H9 (cell line): ENCODE data around the gene ARMH1. TPM values are rescaled to one million over a fixed set of nuclear protein-coding genes. Genes with fewer than 3 reads are reported as not detected.

ENCODE experiments used
- DNase-seq: peaks from one replicate; pipeline ENCODE4 v3.0.0-alpha.2; 2017
- H2AFZ ChIP-seq: one replicate; pipeline ENCODE4 v1.6.1; 2013; ENCODE audit warnings: mild to moderate bottlenecking, low read length, control low read depth, moderate library complexity
- H2AK5ac ChIP-seq: 2 replicates; pipeline ENCODE4 v1.6.1; 2013; ENCODE audit warnings: low read length, control low read depth, mixed read lengths; ENCODE audit not compliant: insufficient read length
- H2BK120ac ChIP-seq: one replicate; pipeline ENCODE4 v1.6.1; 2013; ENCODE audit warnings: low read depth, mild to moderate bottlenecking, low read length, control low read depth, inconsistent platforms; ENCODE audit not compliant: poor library complexity, severe bottlenecking
- H2BK12ac ChIP-seq: 2 replicates; pipeline ENCODE4 v1.6.1; 2013; ENCODE audit warnings: low read length, control low read depth, mixed read lengths, low read depth; ENCODE audit not compliant: insufficient read length
- H2BK15ac ChIP-seq: 2 replicates; pipeline ENCODE4 v1.6.1; 2013; ENCODE audit warnings: low read depth, low read length, control low read depth
- H2BK20ac ChIP-seq: one replicate; pipeline ENCODE4 v1.6.1; 2013; ENCODE audit warnings: low read depth, mild to moderate bottlenecking, low read length, control low read depth, inconsistent platforms; ENCODE audit not compliant: poor library complexity, severe bottlenecking
- H2BK5ac ChIP-seq: 2 replicates; pipeline ENCODE4 v1.6.1; 2013; ENCODE audit warnings: low read length, control low read depth, mixed read lengths; ENCODE audit not compliant: insufficient read length
- H3K14ac ChIP-seq: 2 replicates; pipeline ENCODE4 v1.6.1; 2013; ENCODE audit warnings: low read length, control low read depth; ENCODE audit not compliant: insufficient read depth
- H3K18ac ChIP-seq: 2 replicates; pipeline ENCODE4 v1.6.1; 2013; ENCODE audit warnings: low read depth, mild to moderate bottlenecking, mixed read lengths, low read length, control low read depth; ENCODE audit not compliant: insufficient read length
- H3K23ac ChIP-seq: 2 replicates; pipeline ENCODE4 v1.6.1; 2013; ENCODE audit warnings: low read length, control low read depth, mixed read lengths, low read depth; ENCODE audit not compliant: insufficient read length
- H3K23me2 ChIP-seq: 2 replicates; pipeline ENCODE4 v1.6.1; 2013; ENCODE audit warnings: low read depth, mild to moderate bottlenecking, mixed read lengths, low read length, control low read depth; ENCODE audit not compliant: insufficient read length, poor library complexity, severe bottlenecking
- H3K27ac ChIP-seq: 2 replicates; pipeline ENCODE4 v1.5.1; 2013; ENCODE audit warnings: low read length, control low read depth, mixed read lengths, low read depth; ENCODE audit not compliant: insufficient read length
- H3K27me3 ChIP-seq: 2 replicates; pipeline ENCODE4 v1.6.1; 2013; ENCODE audit warnings: low read length, control low read depth, inconsistent platforms; ENCODE audit not compliant: insufficient read depth
- H3K4ac ChIP-seq: 2 replicates; pipeline ENCODE4 v1.6.1; 2013; ENCODE audit warnings: low read depth, mild to moderate bottlenecking, control low read depth, inconsistent platforms, low read length, moderate library complexity
- H3K4me1 ChIP-seq: 2 replicates; pipeline ENCODE4 v1.6.1; 2013; ENCODE audit warnings: low read length, control low read depth, inconsistent platforms; ENCODE audit not compliant: insufficient read depth
- H3K4me2 ChIP-seq: 2 replicates; pipeline ENCODE4 v1.6.1; 2013; ENCODE audit warnings: low read length, control low read depth, mixed read lengths; ENCODE audit not compliant: insufficient read length, insufficient read depth
- H3K56ac ChIP-seq: 2 replicates; pipeline ENCODE4 v1.6.1; 2013; ENCODE audit warnings: low read depth, mild to moderate bottlenecking, mixed read lengths, low read length, control low read depth; ENCODE audit not compliant: insufficient read length
- H3K79me1 ChIP-seq: 2 replicates; pipeline ENCODE4 v1.6.1; 2013; ENCODE audit warnings: low read depth, mild to moderate bottlenecking, moderate library complexity, low read length, control low read depth, inconsistent platforms; ENCODE audit not compliant: insufficient read depth, poor library complexity, severe bottlenecking
- H3K79me2 ChIP-seq: 2 replicates; pipeline ENCODE4 v1.6.1; 2013; ENCODE audit warnings: low read length, control low read depth, inconsistent platforms; ENCODE audit not compliant: insufficient read depth
- H3K9ac ChIP-seq: 2 replicates; pipeline ENCODE4 v1.6.1; 2013; ENCODE audit warnings: low read length, control low read depth, mixed read lengths; ENCODE audit not compliant: insufficient read length; ENCODE audit errors: extremely low read depth
- H3K9me3 ChIP-seq: one replicate; pipeline ENCODE4 v1.6.1; 2013; ENCODE audit warnings: low read depth, low read length, inconsistent platforms; ENCODE audit not compliant: control insufficient read depth
- H3T11ph ChIP-seq: one replicate; pipeline ENCODE4 v1.6.1; 2013; ENCODE audit warnings: mild to moderate bottlenecking, low read length, control low read depth, inconsistent platforms
- H4K20me1 ChIP-seq: one replicate; pipeline ENCODE4 v1.6.1; 2013; ENCODE audit not compliant: control insufficient read depth, insufficient read length, insufficient read depth
- H4K5ac ChIP-seq: 2 replicates; pipeline ENCODE4 v1.6.1; 2013; ENCODE audit warnings: low read depth, mild to moderate bottlenecking, mixed read lengths, low read length, control low read depth; ENCODE audit not compliant: insufficient read length
- H4K8ac ChIP-seq: replicated peaks from 2 replicates; pipeline ENCODE4 v1.6.1; 2013; ENCODE audit warnings: low read length, control low read depth, mixed read lengths, low read depth; ENCODE audit not compliant: insufficient read length
- H4K91ac ChIP-seq: 2 replicates; pipeline ENCODE4 v1.6.1; 2013; ENCODE audit warnings: low read depth, mild to moderate bottlenecking, moderate library complexity, mixed read lengths, low read length, control low read depth; ENCODE audit not compliant: insufficient read length
- H3K27ac Mint-ChIP-seq, 3 experiments: 2 replicates in 2 of 3; 3 replicates in 1 of 3; pipeline ENCODE4 v1.8.0; 2020 to 2021; ENCODE audit warnings: mixed read lengths in 3 of 3, mild to moderate bottlenecking in 1 of 3, moderate library complexity in 1 of 3
- H3K27me3 Mint-ChIP-seq: 2 replicates; pipeline ENCODE4 v1.8.0; 2021; ENCODE audit warnings: low read depth, mild to moderate bottlenecking, moderate library complexity, mixed read lengths
- H3K36me3 Mint-ChIP-seq, 3 experiments: 2 replicates in 2 of 3; 3 replicates in 1 of 3; pipeline ENCODE4 v1.8.0; 2020 to 2021; ENCODE audit warnings: low read depth in 3 of 3, mixed read lengths in 3 of 3; ENCODE audit not compliant: insufficient read depth in 1 of 3
- H3K4me1 Mint-ChIP-seq, 2 experiments: 2 replicates each; pipeline ENCODE4 v1.8.0; 2020; ENCODE audit warnings: mixed read lengths in 2 of 2
- H3K4me3 Mint-ChIP-seq, 2 experiments: 2 replicates in 1 of 2; 3 replicates in 1 of 2; pipeline ENCODE4 v1.8.0; 2020 to 2021; ENCODE audit warnings: mild to moderate bottlenecking in 2 of 2, mixed read lengths in 2 of 2, moderate library complexity in 1 of 2
- H3K9me3 Mint-ChIP-seq, 2 experiments: 2 replicates in 1 of 2; 3 replicates in 1 of 2; pipeline ENCODE4 v1.8.0; 2020; ENCODE audit warnings: mild to moderate bottlenecking in 2 of 2, mixed read lengths in 2 of 2, moderate library complexity in 1 of 2
- CTCF ChIP-seq: fragments of 200-600 bp; sonication (generic); conservative IDR thresholded peaks from 3 replicates; pipeline ENCODE4 v1.8.0; 2021; ENCODE audit warnings: antibody characterized with exemption, mild to moderate bottlenecking
- WGBS: extraction: QIAGEN DNeasy Blood & Tissue Kit; methylation state at CpG from one replicate; pipeline ENCODE4 v1.1.7; 2013; ENCODE audit warnings: missing lambda C conversion rate, low lambda C conversion rate, mixed read lengths; ENCODE audit not compliant: insufficient read length; ENCODE audit errors: extremely low coverage; 5-methylcytosine and 5-hydroxymethylcytosine counted together
- total RNA-seq: library from RNA; stranded (reverse); gene quantifications from 2 replicates; pipeline ENCODE4 v1.2.1, GENCODE V29; 2021

Gene ARMH1
- total RNA-seq, 1 experiment from 2014 or later = 1.0 TPM

DNA sequence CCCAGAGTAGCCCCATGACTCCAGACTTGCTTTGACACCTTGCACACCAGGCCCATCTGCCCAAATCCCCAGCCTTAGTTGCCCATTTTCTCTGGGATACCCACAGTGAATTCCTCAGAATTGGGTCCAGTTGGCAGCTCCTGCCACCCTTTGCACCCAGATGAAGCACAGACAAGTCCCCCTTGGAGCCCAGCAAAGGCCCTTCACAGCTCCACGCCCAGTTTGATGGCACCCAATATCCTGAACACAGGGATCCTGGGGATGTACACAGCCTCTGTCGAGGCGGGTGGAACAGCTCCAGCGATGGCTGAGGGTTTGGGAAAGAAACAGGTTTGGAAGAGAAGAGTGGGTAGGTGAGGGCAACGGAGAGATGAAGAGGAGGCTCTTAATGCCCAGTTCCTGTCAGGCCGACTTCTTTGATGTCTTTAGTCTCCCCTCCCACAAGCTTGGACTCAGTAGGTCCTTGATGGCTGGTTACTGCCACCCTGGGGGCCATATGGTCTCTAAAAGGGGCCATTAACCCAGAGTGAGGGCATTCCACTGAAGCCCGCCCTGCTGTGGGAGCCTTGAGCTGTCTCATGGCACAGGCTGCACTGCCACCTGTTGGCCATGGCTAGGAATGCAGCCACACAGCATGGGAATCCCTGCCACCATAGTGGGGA lies 21.9 kb upstream of the ARMH1 start:
- H2BK12ac ChIP-seq = no peak overlapping the region
- no peak overlapping the region for H3K4ac ChIP-seq
- H3T11ph ChIP-seq = no peak overlapping the region
- H3K9ac ChIP-seq = no peak overlapping the region
- no peak overlapping the region for H3K56ac ChIP-seq
- Mint-ChIP-seq H3K36me3 (peaks cover 13 to 45% (median 38%) of the 10 kb centered on the region in 3 experiments; a peak in 6 of 7 replicates), H3K4me1 (peaks cover 22 to 44% of the 10 kb centered on the region in 2 experiments), H3K9me3 (no peaks in the 10 kb centered on the region), H3K27ac (peak overlapping the region in 2 of 3 experiments; percentile 41 to 80; a peak in 3 of 7 replicates), H3K27me3 (no peaks in the 10 kb centered on the region), H3K4me3 (no peak overlapping the region)
- peak; percentile 98 for TF ChIP-seq CTCF
- WGBS = no CpG with 5 or more reads among the region's 7 CpGs
- no peaks in the 10 kb centered on the region for H3K27me3 ChIP-seq
- H2BK5ac ChIP-seq = no peak overlapping the region
- H2AFZ ChIP-seq = no peak overlapping the region
- no peaks in the 10 kb centered on the region for H4K20me1 ChIP-seq
- no peak overlapping the region for H3K18ac ChIP-seq
- no peak overlapping the region for H2AK5ac ChIP-seq
- no peak overlapping the region for H4K8ac ChIP-seq
- no peaks in the 10 kb centered on the region for H3K23me2 ChIP-seq
- H2BK120ac ChIP-seq = no peak overlapping the region
- H3K79me1 ChIP-seq = no peaks in the 10 kb centered on the region
- no peaks in the 10 kb centered on the region for H3K9me3 ChIP-seq
- no peak overlapping the region for H4K5ac ChIP-seq
- no peak overlapping the region for H3K14ac ChIP-seq
- no peaks in the 10 kb centered on the region for H3K79me2 ChIP-seq
- DNase-seq = peak; percentile 87
- H4K91ac ChIP-seq = no peak overlapping the region
- H2BK15ac ChIP-seq = no peak overlapping the region
- no peak overlapping the region for H2BK20ac ChIP-seq
- H3K4me2 ChIP-seq = no peak overlapping the region
- H3K27ac ChIP-seq = no peak overlapping the region
- H3K23ac ChIP-seq = no peak overlapping the region
- no peaks in the 10 kb centered on the region for H3K4me1 ChIP-seq
